Mesothelial cell of epicardium (in vitro differentiated cells): ENCODE data around the gene LSM14A. TPM values are rescaled to one million over a fixed set of nuclear protein-coding genes. Genes with fewer than 3 reads are reported as not detected.

Experiments
- DNase-seq, 2 experiments: peaks; one replicate each; pipeline ENCODE4 v3.0.0; 2021; ENCODE audit warnings: low spot score in 2 of 2; ENCODE audit not compliant: unreplicated experiment in 2 of 2
- H3K27ac Mint-ChIP-seq: 2 replicates; pipeline ENCODE4 v1.8.0; 2021; ENCODE audit warnings: mixed read lengths
- H3K27me3 Mint-ChIP-seq: 2 replicates; pipeline ENCODE4 v1.8.0; 2021; ENCODE audit warnings: low read depth, mixed read lengths
- H3K36me3 Mint-ChIP-seq: 2 replicates; pipeline ENCODE4 v1.8.0; 2021; ENCODE audit warnings: mixed read lengths
- H3K4me1 Mint-ChIP-seq: 2 replicates; pipeline ENCODE4 v1.8.0; 2021; ENCODE audit warnings: mixed read lengths
- H3K4me3 Mint-ChIP-seq: 2 replicates; pipeline ENCODE4 v1.8.0; 2021; ENCODE audit warnings: mild to moderate bottlenecking, moderate library complexity, mixed read lengths
- H3K9me3 Mint-ChIP-seq: 2 replicates; pipeline ENCODE4 v1.8.0; 2021; ENCODE audit warnings: mixed read lengths
- total RNA-seq: library from RNA; stranded (reverse); gene quantifications from 3 replicates; pipeline ENCODE4 v1.2.1, GENCODE V29; 2021
- TF ChIP-seq, protein P1 (sequence below): fragments of 200-600 bp; sonication (generic); IDR thresholded peaks from one replicate; pipeline ENCODE4 v1.5.0; 2021; ENCODE audit warnings: antibody characterized with exemption; ENCODE audit not compliant: unreplicated experiment

The LSM14A gene
- total RNA-seq, 1 donor from 2014 or later: 153 TPM

DNA sequence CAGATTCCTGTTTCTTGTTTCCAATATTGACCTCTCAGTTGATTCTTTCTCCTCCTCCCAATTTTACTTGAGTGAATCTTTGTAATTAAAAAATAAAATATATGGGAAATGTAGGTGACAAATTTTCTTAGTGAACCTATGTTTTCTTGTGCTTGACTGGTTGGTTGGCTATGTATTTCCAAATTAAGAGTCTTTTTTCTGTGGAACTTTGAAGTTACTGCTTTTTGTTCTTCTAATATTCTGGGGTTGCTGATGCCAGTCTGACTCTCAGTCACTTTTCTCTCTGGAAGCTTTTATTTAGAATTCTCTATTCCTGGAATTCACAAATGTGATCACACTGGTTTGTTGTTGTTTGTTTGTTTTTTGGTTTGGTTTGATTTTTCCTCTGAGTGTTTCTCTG is 9.8 kb downstream of the LSM14A start:
- Mint-ChIP-seq H3K4me1 (peaks cover 63% of the 10 kb centered on the region), H3K27ac (peak overlapping the region; percentile 62), H3K27me3 (no peaks in the 10 kb centered on the region), H3K36me3 (peaks cover 3% of the 10 kb centered on the region), H3K9me3 (no peaks in the 10 kb centered on the region), H3K4me3 (no peak overlapping the region)
- TF ChIP-seq, protein P1, sequence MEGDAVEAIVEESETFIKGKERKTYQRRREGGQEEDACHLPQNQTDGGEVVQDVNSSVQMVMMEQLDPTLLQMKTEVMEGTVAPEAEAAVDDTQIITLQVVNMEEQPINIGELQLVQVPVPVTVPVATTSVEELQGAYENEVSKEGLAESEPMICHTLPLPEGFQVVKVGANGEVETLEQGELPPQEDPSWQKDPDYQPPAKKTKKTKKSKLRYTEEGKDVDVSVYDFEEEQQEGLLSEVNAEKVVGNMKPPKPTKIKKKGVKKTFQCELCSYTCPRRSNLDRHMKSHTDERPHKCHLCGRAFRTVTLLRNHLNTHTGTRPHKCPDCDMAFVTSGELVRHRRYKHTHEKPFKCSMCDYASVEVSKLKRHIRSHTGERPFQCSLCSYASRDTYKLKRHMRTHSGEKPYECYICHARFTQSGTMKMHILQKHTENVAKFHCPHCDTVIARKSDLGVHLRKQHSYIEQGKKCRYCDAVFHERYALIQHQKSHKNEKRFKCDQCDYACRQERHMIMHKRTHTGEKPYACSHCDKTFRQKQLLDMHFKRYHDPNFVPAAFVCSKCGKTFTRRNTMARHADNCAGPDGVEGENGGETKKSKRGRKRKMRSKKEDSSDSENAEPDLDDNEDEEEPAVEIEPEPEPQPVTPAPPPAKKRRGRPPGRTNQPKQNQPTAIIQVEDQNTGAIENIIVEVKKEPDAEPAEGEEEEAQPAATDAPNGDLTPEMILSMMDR: no peak
- no peak for DNase-seq

DNA sequence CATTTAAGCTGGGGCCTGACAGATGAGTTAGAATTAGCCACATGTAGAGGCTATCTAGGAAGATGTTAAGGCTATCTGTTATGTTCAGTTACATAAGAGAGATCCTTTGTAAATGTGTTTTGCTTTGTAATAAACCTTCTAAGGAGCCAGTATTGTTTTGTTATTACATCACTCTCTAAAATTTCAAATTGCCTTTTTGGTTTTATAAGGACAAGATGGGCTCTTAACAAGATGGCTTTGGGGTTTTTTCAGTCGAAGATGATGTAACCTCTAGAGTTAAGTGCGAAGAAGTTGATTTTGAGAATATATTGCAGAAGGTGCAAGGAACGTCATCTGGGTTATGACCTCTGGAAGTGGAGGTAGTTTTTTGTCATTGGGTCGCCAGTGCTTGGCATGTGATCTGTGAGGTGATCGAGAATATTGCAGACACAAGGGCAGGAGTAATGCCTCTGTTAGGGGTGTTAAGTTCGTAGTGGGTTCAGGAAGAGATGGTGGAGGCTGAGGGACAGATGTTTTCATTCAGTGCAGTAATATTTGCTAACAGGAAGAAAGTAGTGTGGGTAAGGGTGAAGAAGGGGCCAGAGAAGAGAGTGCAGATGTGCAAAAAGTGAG is 12.7 kb downstream of the LSM14A start:
- Mint-ChIP-seq H3K9me3 (no peaks in the 10 kb centered on the region), H3K4me1 (peaks cover 55% of the 10 kb centered on the region), H3K4me3 (no peak overlapping the region), H3K27me3 (no peaks in the 10 kb centered on the region), H3K36me3 (no peaks in the 10 kb centered on the region), H3K27ac (peak overlapping the region; percentile 80)
- TF ChIP-seq, protein P1: no peak
- DNase-seq: no peak

DNA sequence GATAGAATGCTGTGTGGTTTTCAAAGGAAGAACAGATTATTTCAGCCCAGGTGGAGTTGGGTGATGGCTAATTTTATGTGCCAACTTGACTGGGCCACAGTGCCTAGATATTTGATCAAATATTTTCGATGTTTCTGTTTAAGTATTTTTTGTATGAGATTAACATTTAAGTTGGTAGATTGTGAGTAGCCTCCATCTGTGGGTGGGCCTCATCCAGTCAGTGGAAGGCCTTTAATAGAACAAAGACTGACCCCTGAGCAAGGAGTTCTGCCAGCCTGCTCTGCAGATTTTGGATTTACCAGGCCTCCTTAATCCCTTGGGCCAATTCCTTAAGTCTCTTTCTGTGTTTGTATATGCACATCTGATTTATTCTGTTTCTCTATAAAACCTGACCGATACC is 13.9 kb downstream of the LSM14A start:
- Mint-ChIP-seq H3K4me1 (peaks cover 56% of the 10 kb centered on the region), H3K27me3 (no peaks in the 10 kb centered on the region), H3K27ac (peak overlapping the region; percentile 55), H3K4me3 (no peak overlapping the region), H3K36me3 (no peaks in the 10 kb centered on the region), H3K9me3 (no peaks in the 10 kb centered on the region)
- TF ChIP-seq, protein P1: no peak
- DNase-seq: no peak

DNA sequence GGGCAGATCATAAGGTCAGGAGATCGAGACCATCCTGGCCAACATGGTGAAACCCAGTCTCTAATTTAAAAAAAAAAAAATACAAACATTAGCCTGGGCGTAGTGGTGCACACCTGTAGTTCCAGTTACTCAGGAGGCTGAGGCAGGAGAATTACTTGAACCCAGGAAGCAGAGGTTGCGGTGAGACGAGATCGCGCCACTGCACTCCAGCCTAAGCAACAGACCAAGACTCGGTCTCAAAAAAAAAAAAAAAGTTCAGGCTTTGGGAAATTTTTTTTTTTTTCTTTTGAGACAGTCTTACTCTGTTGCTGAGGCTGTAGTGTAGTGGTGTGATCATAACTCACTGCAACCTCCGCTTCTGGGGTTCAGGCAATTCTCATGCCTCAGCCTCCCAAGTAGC is 14.7 kb downstream of the LSM14A start:
- Mint-ChIP-seq H3K4me1 (peaks cover 52% of the 10 kb centered on the region), H3K27me3 (no peaks in the 10 kb centered on the region), H3K4me3 (no peak overlapping the region), H3K36me3 (no peaks in the 10 kb centered on the region), H3K9me3 (no peaks in the 10 kb centered on the region), H3K27ac (no peak overlapping the region)
- no peak for DNase-seq
- TF ChIP-seq, protein P1: no peak

DNA sequence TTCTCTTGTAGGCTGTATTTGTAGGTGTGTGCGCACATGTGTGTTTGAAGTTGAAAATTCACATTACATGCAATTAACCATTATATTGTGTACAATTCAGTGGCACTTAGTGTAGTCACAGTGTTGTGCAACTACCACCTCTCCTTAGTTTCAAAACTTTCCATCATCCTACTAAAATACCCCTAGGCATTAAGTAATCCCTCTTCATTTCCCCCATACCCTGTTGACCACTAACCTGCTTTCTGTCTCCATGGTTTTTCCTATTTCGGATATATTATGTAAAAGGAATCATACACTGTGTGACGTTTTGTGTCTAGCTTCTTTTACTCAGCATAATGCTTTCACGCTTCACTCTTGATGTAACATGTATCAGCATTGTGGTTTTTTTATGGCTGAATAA is 16.1 kb downstream of the LSM14A start:
- peaks cover 49% of the 10 kb centered on the region for H3K4me1 Mint-ChIP-seq
- TF ChIP-seq, protein P1: no peak
- DNase-seq: no peak
- no peaks in the 10 kb centered on the region for H3K9me3 Mint-ChIP-seq
- H3K4me3 Mint-ChIP-seq: no peak overlapping the region
- no peaks in the 10 kb centered on the region for H3K27me3 Mint-ChIP-seq
- H3K36me3 Mint-ChIP-seq: no peaks in the 10 kb centered on the region
- H3K27ac Mint-ChIP-seq: peak overlapping the region; percentile 11
